HepG2 (cell line): ENCODE results near the gene BMPR2. TPM values are rescaled to one million over a fixed set of nuclear protein-coding genes. Genes with fewer than 3 reads are reported as not detected.

Source experiments
- ATAC-seq: fragments of 200-7000 bp; cut with Tn5 transposase; 3 replicates; pipeline ENCODE4 v1.9.1; 2020; ENCODE audit warnings: mild to moderate bottlenecking, moderate library complexity
- BruUV-seq: library from RNA; stranded (reverse); fragments of 400-500 nt; replicated peaks from 2 replicates; lab custom pipeline; 2021; lab: Mats Ljungman, UMichigan
- CTCF ChIA-PET: fragments of 300-600 bp; formaldehyde crosslinking; extraction: SDS; loops from one replicate; lab custom pipeline; 2021; ENCODE audit warnings: low total read pairs, inconsistent platforms, low intra/inter-chr PET ratio; lab: Yijun Ruan, JAX
- POLR2A ChIA-PET: fragments of 350-600 bp; sonication (Branson Sonifier 250); formaldehyde crosslinking; loops from one replicate; lab custom pipeline; 2020; ENCODE audit warnings: antibody characterized with exemption, inconsistent platforms; lab: Yijun Ruan, JAX
- DNase-seq: peaks from one replicate; pipeline ENCODE4 v3.0.0-alpha.2; 2015; ENCODE audit warnings: low spot score
- FAIRE-seq: peaks from 3 replicates; lab custom pipeline; 2011; peaks lifted over from hg19 to GRCh38; lab: Jason Lieb, UNC
- H2AFZ ChIP-seq: one replicate; pipeline ENCODE4 v1.6.1; 2011; ENCODE audit warnings: low read length, inconsistent platforms
- H3K27ac ChIP-seq: fragments of 300-600 bp; 3 replicates; pipeline ENCODE4 v1.8.0; 2011; ENCODE audit warnings: mixed run types, mild to moderate bottlenecking, mixed read lengths, low read length, inconsistent platforms; ENCODE audit not compliant: insufficient read depth; ENCODE audit errors: extremely low read length
- H3K27me3 ChIP-seq, 2 experiments: fragments of 200-600 bp in 1 of 2; 2 replicates in 1 of 2; 3 replicates in 1 of 2; pipeline versions ENCODE4 v1.6.0 to v1.8.0; 2011; ENCODE audit warnings: low read length in 2 of 2, mild to moderate bottlenecking in 2 of 2, moderate library complexity in 2 of 2, inconsistent platforms in 1 of 2; ENCODE audit not compliant: insufficient read depth in 2 of 2, control insufficient read depth in 1 of 2
- H3K36me3 ChIP-seq, 2 experiments: fragments of 200-600 bp in 1 of 2; replicated peaks in 1 of 2; 2 replicates in 1 of 2; 3 replicates in 1 of 2; pipeline versions ENCODE4 v1.5.1 to v1.8.0; 2011; ENCODE audit warnings: low read length in 2 of 2, inconsistent platforms in 1 of 2; ENCODE audit not compliant: insufficient read depth in 2 of 2, control insufficient read depth in 1 of 2
- H3K4me1 ChIP-seq: 2 replicates; pipeline ENCODE4 v1.5.1; 2012; ENCODE audit warnings: low read length, inconsistent platforms; ENCODE audit not compliant: insufficient read depth
- H3K4me2 ChIP-seq: 2 replicates; pipeline ENCODE4 v1.6.0; 2011; ENCODE audit warnings: low read depth, low read length, inconsistent platforms
- H3K4me3 ChIP-seq, 3 experiments: fragments of 200-600 bp in 1 of 3; sonication (generic), shearing (Covaris generic) in 1 of 3; replicated peaks in 1 of 3; 2 replicates each; pipeline ENCODE4 v1.5.1; 2011 to 2016; ENCODE audit warnings: low read length in 3 of 3, inconsistent platforms in 2 of 3, low read depth in 2 of 3, mild to moderate bottlenecking in 2 of 3, control low read depth in 1 of 3, mixed read lengths in 1 of 3; ENCODE audit not compliant: insufficient read depth in 1 of 3
- H3K79me2 ChIP-seq: one replicate; pipeline ENCODE4 v1.6.1; 2011; ENCODE audit warnings: low read length, inconsistent platforms; ENCODE audit not compliant: insufficient read depth
- H3K9ac ChIP-seq: 2 replicates; pipeline ENCODE4 v1.6.0; 2011; ENCODE audit warnings: mild to moderate bottlenecking, low read depth, low read length, inconsistent platforms; ENCODE audit not compliant: insufficient read depth
- H3K9me3 ChIP-seq: 2 replicates; pipeline ENCODE4 v1.5.1; 2012; ENCODE audit warnings: mild to moderate bottlenecking, low read length
- H4K20me1 ChIP-seq: 2 replicates; pipeline ENCODE4 v1.6.0; 2011; ENCODE audit warnings: inconsistent platforms, mild to moderate bottlenecking, low read length, moderate library complexity; ENCODE audit not compliant: insufficient read depth
- ZBTB38 ChIP-seq: sonication (generic); formaldehyde crosslinking; IDR thresholded peaks from 2 replicates; pipeline ENCODE4 v1.5.1; 2020; ENCODE audit warnings: mild to moderate bottlenecking, missing genetic modification reagents
- ZNF644 ChIP-seq: IDR thresholded peaks from 2 replicates; pipeline ENCODE4 v1.6.1; 2016; ENCODE audit warnings: low read depth
- WGBS: methylation state at CpG from one replicate; pipeline ENCODE4 v1.1.6; 2017; ENCODE audit warnings: low lambda C conversion rate; 5-methylcytosine and 5-hydroxymethylcytosine counted together
- in situ Hi-C: cut with HindIII; loops from 2 replicates; pipeline ENCODE4 v1.10.0; 2017; ENCODE audit warnings: low pct_unique_long_range_greater_than_20kb; ENCODE audit not compliant: extremely low pct_ligation_motif_present
- intact Hi-C: fragments of 100-400 bp; cut with micrococcal nuclease; formaldehyde crosslinking; loops from one replicate; pipeline ENCODE4 v1.10.0; 2022; ENCODE audit not compliant: unreplicated experiment
- polyA plus RNA-seq, 8 experiments: library from polyadenylated mRNA; depleted of rRNA in 3 of 8; stranded (reverse) in 7 of 8; unstranded in 1 of 8; fragments of >200 nt; fragmentation: Illumina TruSeq in 4 of 8; extraction: Trizol in 4 of 8; gene quantifications; 2 replicates each; pipeline versions ENCODE4 v1.2.1 to v1.2.3, GENCODE V29; 2011 to 2016; ENCODE audit warnings: low read depth in 4 of 8, missing spikeins in 1 of 8, mixed read lengths in 1 of 8; ENCODE audit not compliant: insufficient read depth in 1 of 8
- total RNA-seq, 5 experiments: library from RNA; depleted of rRNA; stranded (reverse); fragments of >200 nt; fragmentation: Illumina TruSeq; extraction: Trizol; gene quantifications; 2 replicates each; pipeline ENCODE4 v1.2.3, GENCODE V29; 2016; ENCODE audit warnings: low read depth in 1 of 5
- TF ChIP-seq, protein P1 (sequence below): sonication (generic); formaldehyde crosslinking; IDR thresholded peaks from 2 replicates; pipeline ENCODE4 v1.5.1; 2020; ENCODE audit warnings: mild to moderate bottlenecking, missing genetic modification reagents

Gene BMPR2
- total and polyA plus RNA-seq, 2 of the 13 experiments (the other 11 are each of a cell fraction or from before 2014, with no cell fraction given) = 5.5 to 10.3 TPM

DNA sequence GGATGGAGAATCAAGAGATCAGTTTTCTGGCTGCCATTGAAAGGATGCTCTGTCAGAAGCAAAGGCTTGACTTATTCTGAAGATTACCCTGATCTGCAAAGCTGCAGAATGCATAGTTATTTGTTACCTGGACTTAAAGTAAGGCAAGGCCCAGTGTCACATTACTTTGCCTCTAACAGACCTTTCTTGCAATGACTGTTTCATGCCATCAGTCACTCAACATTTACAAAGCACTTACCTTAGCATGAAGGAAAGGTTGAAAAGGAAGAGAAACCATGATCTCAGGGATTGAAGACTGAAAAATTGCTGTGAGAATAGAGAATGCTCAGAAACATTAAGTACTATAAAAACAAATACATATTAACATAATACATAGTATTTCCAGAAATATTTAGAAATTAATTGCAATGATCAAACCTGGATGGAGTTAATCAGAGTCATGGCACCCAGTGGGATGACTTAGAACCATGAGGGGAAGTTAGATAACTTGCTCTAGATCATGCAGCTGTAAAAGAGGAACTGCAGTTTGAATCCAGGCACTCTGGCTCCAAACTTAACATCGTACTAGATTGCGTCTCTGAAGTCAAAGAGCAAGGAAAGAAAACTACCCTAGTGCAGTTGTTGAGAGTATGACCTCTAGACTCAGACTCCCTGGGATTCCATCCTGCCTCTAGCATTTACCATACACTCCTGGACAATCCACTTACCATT, 232.2 kb downstream of the BMPR2 start:
- Histone ChIP-seq H3K27ac (no peak overlapping the region), H2AFZ (no peak overlapping the region), H3K4me3 (no peak overlapping the region), H3K79me2 (no peaks in the 10 kb centered on the region), H3K4me2 (no peak overlapping the region), H4K20me1 (no peaks in the 10 kb centered on the region), H3K9me3 (no peaks in the 10 kb centered on the region), H3K27me3 (peaks cover 0 to 9% of the 10 kb centered on the region in 2 experiments; a peak in 2 of 5 replicates), H3K36me3 (no peaks in the 10 kb centered on the region), H3K4me1 (peaks cover 8% of the 10 kb centered on the region; the same call in 1 of the 2 replicates), H3K9ac (no peak overlapping the region)
- POLR2A ChIA-PET = no interaction called here
- FAIRE-seq = no peak
- no peak for ATAC-seq
- no peak for DNase-seq
- no peak for TF ChIP-seq ZBTB38 (CRISPR knock-in tag)
- no peak for TF ChIP-seq ZNF644 (CRISPR knock-in tag)
- TF ChIP-seq, protein P1, sequence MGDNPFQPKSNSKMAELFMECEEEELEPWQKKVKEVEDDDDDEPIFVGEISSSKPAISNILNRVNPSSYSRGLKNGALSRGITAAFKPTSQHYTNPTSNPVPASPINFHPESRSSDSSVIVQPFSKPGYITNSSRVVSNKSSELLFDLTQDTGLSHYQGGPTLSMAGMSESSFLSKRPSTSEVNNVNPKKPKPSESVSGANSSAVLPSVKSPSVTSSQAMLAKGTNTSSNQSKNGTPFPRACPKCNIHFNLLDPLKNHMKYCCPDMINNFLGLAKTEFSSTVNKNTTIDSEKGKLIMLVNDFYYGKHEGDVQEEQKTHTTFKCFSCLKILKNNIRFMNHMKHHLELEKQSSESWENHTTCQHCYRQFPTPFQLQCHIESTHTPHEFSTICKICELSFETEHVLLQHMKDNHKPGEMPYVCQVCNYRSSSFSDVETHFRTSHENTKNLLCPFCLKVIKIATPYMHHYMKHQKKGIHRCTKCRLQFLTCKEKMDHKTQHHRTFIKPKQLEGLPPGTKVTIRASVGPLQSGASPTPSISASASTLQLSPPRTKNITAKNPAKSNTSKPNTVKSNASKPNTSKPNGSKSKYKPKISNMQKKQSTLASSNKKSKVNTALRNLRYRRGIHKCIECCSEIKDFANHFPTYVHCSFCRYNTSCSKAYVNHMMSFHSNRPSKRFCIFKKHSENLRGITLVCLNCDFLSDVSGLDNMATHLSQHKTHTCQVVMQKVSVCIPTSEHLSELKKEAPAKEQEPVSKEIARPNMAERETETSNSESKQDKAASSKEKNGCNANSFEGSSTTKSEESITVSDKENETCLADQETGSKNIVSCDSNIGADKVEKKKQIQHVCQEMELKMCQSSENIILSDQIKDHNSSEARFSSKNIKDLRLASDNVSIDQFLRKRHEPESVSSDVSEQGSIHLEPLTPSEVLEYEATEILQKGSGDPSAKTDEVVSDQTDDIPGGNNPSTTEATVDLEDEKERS = no peak
- no TSS peak for BruUV-seq
- 85% methylated on average over 2 of the region's 2 CpGs for WGBS
- in situ Hi-C loops (no loop called here), intact Hi-C loops (no loop called here)
- CTCF ChIA-PET = no interaction called here
